CD4-positive, alpha-beta T cell treated with Interleukin-17A for 4 hours (primary cell): ENCODE data around the gene NKAIN2.
"Not testable (repeated sequence)": the region's sequence is repeated elsewhere in the genome, so short reads cannot be mapped to it uniquely, and the experiment has no call there.

Experiments used
- DNase-seq: peaks from one replicate; pipeline ENCODE4 v3.0.0-alpha.2; 2020; ENCODE audit warnings: mixed read lengths

Gene NKAIN2

GRCh38 chr6:124233221-124233620 lies 429.6 kb downstream of the NKAIN2 start:
- DNase-seq, result no peak

GRCh38 chr6:124234801-124235200 lies 431.1 kb downstream of the NKAIN2 start:
- DNase-seq, result no peak

GRCh38 chr6:124237911-124238310 lies 434.2 kb downstream of the NKAIN2 start:
- no peak for DNase-seq

DNA sequence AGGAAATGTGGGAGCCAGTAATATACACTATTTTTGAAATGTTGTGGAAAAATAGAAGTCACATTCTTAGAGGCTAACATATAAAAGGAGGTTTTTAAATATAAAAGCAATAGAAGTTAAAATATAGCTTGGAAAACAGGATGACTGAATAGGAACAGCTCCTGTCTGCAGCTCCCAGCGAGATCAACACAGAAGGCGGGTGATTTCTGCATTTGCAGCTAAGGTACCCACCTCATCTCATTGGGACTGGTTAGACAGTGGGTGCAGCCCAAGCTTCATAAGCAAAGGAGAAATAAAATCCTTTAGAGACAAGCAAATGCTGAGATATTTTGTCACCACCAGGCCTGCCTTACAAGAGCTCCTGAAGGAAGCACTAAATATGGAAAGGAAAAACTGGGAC lies 434.7 kb downstream of the NKAIN2 start:
- DNase-seq, result not testable (repeated sequence)

GRCh38 chr6:124254941-124255685 lies 451.4 kb downstream of the NKAIN2 start:
- no peak for DNase-seq

GRCh38 chr6:124260337-124260736 lies 456.7 kb downstream of the NKAIN2 start:
- no peak for DNase-seq

DNA sequence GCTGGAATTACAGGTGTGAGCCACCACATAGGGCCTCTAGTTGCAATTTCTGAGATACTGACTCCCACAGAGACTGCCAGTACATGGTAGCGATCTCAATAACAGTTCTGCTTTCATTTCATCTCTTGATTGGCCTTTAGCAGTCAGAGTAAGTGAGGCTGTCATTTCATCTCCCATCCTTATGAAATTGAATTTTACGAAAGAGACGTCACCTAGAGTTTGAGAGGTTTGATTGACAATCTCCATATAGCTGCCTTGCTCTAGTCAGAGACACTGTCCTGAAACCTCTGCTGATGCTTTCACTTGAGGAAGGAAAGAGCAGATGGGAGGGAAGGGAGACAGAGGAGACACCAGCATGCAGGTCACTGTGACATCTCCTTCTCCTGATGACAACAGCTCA lies 466.1 kb downstream of the NKAIN2 start:
- no peak for DNase-seq

DNA sequence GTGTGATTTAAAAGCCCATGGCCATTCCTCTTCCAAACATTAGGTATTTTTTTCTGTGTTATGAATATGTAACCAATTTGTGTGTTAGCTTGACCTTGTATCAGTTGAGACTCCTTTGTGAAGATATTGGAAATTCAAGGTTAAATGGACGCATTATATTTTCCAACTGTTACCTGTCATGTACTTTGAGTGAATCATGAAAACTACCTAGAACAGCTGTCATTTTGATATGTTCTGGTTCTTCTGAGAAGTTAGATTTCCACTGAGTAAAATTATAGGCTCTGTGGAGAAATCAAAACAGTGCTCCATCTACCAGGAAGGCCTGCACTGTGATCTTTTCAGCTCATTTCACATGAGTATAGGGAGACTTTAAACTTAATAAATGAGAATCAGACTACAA lies 470.0 kb downstream of the NKAIN2 start:
- no peak for DNase-seq

GRCh38 chr6:124282541-124282940 lies 478.9 kb downstream of the NKAIN2 start:
- no peak for DNase-seq

DNA sequence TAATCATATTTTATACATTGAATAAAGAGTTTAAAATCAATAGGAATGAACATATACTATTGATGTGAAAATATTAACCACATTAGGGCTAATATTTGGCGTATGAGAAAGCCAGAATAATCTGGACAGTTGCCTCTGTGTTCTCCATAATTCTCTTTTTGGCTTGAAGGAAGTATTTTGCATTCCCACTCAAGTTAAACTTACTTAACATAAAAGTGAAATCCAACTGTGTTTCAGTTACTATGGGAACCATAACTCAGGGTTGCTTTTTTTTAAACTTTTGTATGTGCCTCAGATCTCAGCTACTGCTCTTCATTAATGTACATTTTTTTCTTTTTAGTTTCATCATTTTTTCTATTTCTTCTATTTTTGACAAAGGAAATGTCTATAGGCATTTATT lies 479.8 kb downstream of the NKAIN2 start:
- DNase-seq, result no peak

- DNase-seq, result no peak
Measured at GRCh38 chr6:124285146-124285545, 481.5 kb downstream of the NKAIN2 start.

- no peak for DNase-seq
Measured at GRCh38 chr6:124294574-124295200, 491.0 kb downstream of the NKAIN2 start.

- DNase-seq, result no peak
Measured at GRCh38 chr6:124297507-124297906, 493.8 kb downstream of the NKAIN2 start.

- no peak for DNase-seq
Measured at GRCh38 chr6:124298730-124299129, 495.1 kb downstream of the NKAIN2 start.

- DNase-seq, result not testable (repeated sequence)
Measured at GRCh38 chr6:124300907-124301306, 497.2 kb downstream of the NKAIN2 start.

GRCh38 chr6:124303971-124304370 lies 500.3 kb downstream of the NKAIN2 start:
- DNase-seq, result no peak

GRCh38 chr6:124310139-124310538 lies 506.5 kb downstream of the NKAIN2 start:
- no peak for DNase-seq

DNA sequence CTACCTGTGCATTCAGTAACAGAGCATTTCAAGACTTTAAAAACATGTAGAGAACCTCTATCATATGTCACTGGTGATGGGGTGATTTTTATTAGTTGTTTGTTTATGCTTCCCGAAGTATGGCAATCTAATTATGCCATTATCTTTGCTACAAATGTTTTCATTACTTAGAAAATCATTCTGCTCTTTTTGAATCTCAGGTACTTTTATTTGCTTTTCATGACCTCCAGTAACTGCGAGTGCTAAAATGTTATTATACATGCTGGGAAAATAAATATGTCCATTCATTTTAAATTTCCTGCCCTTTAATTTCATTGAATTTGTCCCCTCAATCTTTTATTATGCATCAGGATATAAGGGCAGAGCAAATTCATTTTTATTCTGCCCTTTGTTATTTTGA lies 515.7 kb downstream of the NKAIN2 start:
- no peak for DNase-seq

DNA sequence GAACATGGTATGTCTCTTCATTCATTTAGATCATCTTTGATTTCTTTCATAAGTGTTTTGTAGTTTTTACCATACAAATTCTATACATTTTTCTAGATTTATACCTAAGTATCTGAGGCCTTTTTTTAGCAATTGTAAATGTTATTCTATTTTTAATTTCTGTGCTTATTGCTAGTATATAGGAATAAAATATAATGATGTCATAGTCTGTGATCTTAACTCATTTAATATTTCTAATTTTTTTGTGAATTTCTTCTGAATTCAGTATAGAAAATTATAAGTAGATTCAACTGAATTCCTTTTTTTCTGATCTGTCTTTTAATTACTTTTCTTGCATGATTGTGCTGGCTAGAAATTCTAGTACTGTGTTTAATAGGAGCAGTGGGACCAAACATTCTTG lies 520.6 kb downstream of the NKAIN2 start:
- no peak for DNase-seq

GRCh38 chr6:124330197-124330596 lies 526.5 kb downstream of the NKAIN2 start:
- no peak for DNase-seq

- DNase-seq, result no peak
Measured at GRCh38 chr6:124334359-124334758, 530.7 kb downstream of the NKAIN2 start.

GRCh38 chr6:124339610-124340334 lies 536.1 kb downstream of the NKAIN2 start:
- no peak for DNase-seq

GRCh38 chr6:124348339-124348738 lies 544.7 kb downstream of the NKAIN2 start:
- DNase-seq, result not testable (repeated sequence)

DNA sequence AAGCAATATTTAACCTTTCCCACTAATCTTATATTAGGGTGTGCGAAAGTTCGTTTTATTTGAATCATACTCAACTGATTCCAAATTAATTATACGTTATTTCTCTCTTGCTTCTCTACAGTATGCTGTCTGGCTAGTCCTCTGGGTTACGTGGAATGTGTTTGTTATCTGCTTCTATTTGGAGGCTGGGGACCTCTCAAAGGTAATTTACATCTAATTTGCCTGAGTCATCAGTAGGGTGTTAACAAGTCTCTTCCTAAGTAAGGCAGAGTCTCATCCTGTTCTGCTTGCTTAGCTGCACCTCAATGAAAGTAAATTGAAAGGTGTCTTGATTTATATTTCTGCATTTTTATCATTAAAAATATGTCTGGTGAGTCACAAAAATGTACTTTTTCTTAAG lies 551.5 kb downstream of the NKAIN2 start:
- no peak for DNase-seq
